K562 (cell line): ENCODE measurements around the gene PRAC1.

ENCODE experiments used
- EGR1 ChIP-seq: fragments of 450-650 bp; conservative IDR thresholded peaks from 2 replicates; pipeline ENCODE4 v1.6.1; 2017; ENCODE audit warnings: mild to moderate bottlenecking
- TF ChIP-seq, protein P1 (sequence below): fragments of 200-600 bp; sonication (generic); IDR thresholded peaks from one replicate; pipeline ENCODE4 v1.6.1; 2012; ENCODE audit warnings: mild to moderate bottlenecking, low read depth, low read length, inconsistent platforms

GRCh38 chr17:48725288-48726064, 3.2 kb upstream of the PRAC1 start:
- TF ChIP-seq EGR1 = no peak
- TF ChIP-seq, protein P1, sequence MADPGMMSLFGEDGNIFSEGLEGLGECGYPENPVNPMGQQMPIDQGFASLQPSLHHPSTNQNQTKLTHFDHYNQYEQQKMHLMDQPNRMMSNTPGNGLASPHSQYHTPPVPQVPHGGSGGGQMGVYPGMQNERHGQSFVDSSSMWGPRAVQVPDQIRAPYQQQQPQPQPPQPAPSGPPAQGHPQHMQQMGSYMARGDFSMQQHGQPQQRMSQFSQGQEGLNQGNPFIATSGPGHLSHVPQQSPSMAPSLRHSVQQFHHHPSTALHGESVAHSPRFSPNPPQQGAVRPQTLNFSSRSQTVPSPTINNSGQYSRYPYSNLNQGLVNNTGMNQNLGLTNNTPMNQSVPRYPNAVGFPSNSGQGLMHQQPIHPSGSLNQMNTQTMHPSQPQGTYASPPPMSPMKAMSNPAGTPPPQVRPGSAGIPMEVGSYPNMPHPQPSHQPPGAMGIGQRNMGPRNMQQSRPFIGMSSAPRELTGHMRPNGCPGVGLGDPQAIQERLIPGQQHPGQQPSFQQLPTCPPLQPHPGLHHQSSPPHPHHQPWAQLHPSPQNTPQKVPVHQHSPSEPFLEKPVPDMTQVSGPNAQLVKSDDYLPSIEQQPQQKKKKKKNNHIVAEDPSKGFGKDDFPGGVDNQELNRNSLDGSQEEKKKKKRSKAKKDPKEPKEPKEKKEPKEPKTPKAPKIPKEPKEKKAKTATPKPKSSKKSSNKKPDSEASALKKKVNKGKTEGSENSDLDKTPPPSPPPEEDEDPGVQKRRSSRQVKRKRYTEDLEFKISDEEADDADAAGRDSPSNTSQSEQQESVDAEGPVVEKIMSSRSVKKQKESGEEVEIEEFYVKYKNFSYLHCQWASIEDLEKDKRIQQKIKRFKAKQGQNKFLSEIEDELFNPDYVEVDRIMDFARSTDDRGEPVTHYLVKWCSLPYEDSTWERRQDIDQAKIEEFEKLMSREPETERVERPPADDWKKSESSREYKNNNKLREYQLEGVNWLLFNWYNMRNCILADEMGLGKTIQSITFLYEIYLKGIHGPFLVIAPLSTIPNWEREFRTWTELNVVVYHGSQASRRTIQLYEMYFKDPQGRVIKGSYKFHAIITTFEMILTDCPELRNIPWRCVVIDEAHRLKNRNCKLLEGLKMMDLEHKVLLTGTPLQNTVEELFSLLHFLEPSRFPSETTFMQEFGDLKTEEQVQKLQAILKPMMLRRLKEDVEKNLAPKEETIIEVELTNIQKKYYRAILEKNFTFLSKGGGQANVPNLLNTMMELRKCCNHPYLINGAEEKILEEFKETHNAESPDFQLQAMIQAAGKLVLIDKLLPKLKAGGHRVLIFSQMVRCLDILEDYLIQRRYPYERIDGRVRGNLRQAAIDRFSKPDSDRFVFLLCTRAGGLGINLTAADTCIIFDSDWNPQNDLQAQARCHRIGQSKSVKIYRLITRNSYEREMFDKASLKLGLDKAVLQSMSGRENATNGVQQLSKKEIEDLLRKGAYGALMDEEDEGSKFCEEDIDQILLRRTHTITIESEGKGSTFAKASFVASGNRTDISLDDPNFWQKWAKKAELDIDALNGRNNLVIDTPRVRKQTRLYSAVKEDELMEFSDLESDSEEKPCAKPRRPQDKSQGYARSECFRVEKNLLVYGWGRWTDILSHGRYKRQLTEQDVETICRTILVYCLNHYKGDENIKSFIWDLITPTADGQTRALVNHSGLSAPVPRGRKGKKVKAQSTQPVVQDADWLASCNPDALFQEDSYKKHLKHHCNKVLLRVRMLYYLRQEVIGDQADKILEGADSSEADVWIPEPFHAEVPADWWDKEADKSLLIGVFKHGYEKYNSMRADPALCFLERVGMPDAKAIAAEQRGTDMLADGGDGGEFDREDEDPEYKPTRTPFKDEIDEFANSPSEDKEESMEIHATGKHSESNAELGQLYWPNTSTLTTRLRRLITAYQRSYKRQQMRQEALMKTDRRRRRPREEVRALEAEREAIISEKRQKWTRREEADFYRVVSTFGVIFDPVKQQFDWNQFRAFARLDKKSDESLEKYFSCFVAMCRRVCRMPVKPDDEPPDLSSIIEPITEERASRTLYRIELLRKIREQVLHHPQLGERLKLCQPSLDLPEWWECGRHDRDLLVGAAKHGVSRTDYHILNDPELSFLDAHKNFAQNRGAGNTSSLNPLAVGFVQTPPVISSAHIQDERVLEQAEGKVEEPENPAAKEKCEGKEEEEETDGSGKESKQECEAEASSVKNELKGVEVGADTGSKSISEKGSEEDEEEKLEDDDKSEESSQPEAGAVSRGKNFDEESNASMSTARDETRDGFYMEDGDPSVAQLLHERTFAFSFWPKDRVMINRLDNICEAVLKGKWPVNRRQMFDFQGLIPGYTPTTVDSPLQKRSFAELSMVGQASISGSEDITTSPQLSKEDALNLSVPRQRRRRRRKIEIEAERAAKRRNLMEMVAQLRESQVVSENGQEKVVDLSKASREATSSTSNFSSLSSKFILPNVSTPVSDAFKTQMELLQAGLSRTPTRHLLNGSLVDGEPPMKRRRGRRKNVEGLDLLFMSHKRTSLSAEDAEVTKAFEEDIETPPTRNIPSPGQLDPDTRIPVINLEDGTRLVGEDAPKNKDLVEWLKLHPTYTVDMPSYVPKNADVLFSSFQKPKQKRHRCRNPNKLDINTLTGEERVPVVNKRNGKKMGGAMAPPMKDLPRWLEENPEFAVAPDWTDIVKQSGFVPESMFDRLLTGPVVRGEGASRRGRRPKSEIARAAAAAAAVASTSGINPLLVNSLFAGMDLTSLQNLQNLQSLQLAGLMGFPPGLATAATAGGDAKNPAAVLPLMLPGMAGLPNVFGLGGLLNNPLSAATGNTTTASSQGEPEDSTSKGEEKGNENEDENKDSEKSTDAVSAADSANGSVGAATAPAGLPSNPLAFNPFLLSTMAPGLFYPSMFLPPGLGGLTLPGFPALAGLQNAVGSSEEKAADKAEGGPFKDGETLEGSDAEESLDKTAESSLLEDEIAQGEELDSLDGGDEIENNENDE = no peak
